Mesothelial cell of epicardium (in vitro differentiated cells): Measurements from ENCODE around the gene COL13A1. TPM values are rescaled to one million over a fixed set of nuclear protein-coding genes. Genes with fewer than 3 reads are reported as not detected.
A peak's percentile ranks its signal among the peaks of the same experiment; 100 is the strongest.

Experiments used
- DNase-seq, 2 experiments: peaks; one replicate each; pipeline ENCODE4 v3.0.0; 2021; ENCODE audit warnings: low spot score in 2 of 2; ENCODE audit not compliant: unreplicated experiment in 2 of 2
- H3K27ac Mint-ChIP-seq: 2 replicates; pipeline ENCODE4 v1.8.0; 2021; ENCODE audit warnings: mixed read lengths
- H3K27me3 Mint-ChIP-seq: 2 replicates; pipeline ENCODE4 v1.8.0; 2021; ENCODE audit warnings: low read depth, mixed read lengths
- H3K36me3 Mint-ChIP-seq: 2 replicates; pipeline ENCODE4 v1.8.0; 2021; ENCODE audit warnings: mixed read lengths
- H3K4me1 Mint-ChIP-seq: 2 replicates; pipeline ENCODE4 v1.8.0; 2021; ENCODE audit warnings: mixed read lengths
- H3K4me3 Mint-ChIP-seq: 2 replicates; pipeline ENCODE4 v1.8.0; 2021; ENCODE audit warnings: mild to moderate bottlenecking, moderate library complexity, mixed read lengths
- H3K9me3 Mint-ChIP-seq: 2 replicates; pipeline ENCODE4 v1.8.0; 2021; ENCODE audit warnings: mixed read lengths
- total RNA-seq: library from RNA; stranded (reverse); gene quantifications from 3 replicates; pipeline ENCODE4 v1.2.1, GENCODE V29; 2021
- TF ChIP-seq, protein P1 (sequence below): fragments of 200-600 bp; sonication (generic); IDR thresholded peaks from one replicate; pipeline ENCODE4 v1.5.0; 2021; ENCODE audit warnings: antibody characterized with exemption; ENCODE audit not compliant: unreplicated experiment

COL13A1 gene
- total RNA-seq, 1 donor from 2014 or later, result 14.4 TPM

DNA sequence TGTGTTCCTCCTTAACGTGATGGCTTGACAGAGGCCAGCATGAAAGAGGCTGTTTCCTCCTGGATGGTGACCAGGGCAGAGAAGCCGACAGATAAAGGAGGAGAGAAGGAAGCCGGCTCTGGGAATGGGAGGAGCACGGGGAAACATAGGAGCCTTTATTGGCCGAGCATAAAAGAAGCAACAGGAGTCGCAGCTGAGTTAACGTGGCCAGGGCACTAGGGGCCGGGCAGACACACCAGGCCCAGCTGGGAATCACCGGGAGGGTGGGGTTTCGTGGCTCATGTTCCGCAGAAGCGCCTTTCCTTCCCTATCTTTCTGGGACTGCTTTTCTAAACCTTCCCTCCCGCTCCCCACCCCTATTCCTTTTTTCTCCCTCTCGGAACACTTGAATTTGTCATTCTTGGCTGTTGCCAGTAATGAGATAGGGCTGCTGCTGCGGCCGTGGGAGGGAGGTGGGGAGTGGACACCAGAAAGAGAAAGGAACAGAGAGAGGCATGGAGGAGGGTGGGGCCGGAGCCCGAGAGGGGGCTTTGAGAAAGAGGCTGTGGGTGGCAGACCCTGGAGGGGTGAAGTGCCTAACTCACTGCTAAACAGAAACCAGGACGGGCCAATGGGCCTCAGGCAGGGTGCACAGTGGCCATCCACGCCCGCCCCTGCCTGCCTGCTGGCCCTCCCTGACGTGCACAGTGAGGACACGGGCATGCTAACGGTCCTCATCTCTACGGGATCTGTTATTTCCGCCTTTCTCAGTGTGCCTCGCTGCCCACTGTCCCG is 65.2 kb downstream of the COL13A1 start:
- Mint-ChIP-seq H3K4me3 (no peak overlapping the region), H3K36me3 (no peaks in the 10 kb centered on the region), H3K4me1 (peaks cover 44% of the 10 kb centered on the region), H3K9me3 (no peaks in the 10 kb centered on the region), H3K27me3 (no peaks in the 10 kb centered on the region), H3K27ac (peak overlapping the region; percentile 85)
- TF ChIP-seq, protein P1, sequence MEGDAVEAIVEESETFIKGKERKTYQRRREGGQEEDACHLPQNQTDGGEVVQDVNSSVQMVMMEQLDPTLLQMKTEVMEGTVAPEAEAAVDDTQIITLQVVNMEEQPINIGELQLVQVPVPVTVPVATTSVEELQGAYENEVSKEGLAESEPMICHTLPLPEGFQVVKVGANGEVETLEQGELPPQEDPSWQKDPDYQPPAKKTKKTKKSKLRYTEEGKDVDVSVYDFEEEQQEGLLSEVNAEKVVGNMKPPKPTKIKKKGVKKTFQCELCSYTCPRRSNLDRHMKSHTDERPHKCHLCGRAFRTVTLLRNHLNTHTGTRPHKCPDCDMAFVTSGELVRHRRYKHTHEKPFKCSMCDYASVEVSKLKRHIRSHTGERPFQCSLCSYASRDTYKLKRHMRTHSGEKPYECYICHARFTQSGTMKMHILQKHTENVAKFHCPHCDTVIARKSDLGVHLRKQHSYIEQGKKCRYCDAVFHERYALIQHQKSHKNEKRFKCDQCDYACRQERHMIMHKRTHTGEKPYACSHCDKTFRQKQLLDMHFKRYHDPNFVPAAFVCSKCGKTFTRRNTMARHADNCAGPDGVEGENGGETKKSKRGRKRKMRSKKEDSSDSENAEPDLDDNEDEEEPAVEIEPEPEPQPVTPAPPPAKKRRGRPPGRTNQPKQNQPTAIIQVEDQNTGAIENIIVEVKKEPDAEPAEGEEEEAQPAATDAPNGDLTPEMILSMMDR, result no peak
- DNase-seq, result peak in 1 of 2 experiments; percentile 55

DNA sequence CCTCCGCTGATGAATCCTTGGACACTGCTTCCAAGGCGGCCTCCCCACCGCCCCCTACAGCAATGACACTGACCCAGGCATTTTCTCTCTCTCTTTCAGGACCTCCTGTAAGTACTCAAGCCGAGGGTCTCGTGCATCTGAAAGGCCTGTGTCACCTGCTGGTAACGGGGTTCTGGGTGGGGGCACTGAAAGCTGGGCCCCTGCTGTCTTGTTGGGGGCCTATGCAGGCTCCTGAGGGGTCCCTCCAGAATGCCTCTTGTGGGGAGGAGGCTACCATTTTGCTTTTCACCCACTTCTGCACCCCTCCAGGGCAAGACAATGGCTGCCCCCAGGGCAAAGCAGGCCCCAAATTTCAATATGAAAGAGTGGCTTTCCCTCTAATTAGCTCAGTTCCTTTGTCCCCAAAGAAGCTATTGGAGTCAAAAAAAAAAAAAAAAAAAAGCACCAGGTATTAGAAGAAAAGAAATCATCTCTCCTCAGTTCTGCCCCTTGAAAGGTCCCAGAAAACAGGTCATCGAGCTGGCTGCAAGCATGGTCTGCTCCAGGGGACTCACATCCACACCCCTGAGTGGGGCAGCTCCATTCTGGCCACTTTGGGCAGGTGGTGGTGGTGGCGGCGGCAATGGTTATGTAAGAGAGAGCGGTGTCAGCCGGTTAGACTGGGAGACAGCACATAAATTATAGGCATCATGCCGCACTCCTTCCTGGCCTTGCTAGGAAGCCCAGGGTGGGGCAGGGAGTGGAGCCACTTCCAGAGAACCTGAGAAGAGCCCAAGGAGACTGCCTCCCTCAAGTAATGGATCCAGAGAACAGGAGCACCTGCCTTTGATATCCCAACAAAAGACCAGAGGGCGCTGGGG is 66.2 kb downstream of the COL13A1 start:
- Mint-ChIP-seq H3K27me3 (peaks cover 5% of the 10 kb centered on the region), H3K36me3 (no peaks in the 10 kb centered on the region), H3K4me3 (no peak overlapping the region)

DNA sequence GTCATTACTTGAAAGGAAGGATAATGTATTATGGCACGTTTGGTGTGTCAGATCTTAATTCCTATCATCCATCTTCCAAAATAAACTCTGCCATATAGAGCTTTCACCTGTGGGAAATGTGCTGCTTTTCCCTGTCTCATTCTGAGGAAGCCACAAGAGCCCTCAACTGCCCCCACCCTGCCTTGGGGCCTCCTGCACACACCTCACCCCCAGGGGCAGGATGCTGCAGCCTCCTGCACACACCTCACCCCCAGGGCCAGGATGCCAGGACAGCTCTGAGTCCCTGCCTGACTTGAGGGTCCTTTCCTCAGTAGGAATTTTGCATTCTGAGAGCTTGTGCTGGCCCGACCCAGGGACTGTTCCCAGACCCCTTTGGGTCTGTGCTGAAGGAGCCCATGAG is 67.1 kb downstream of the COL13A1 start:
- TF ChIP-seq, protein P1, result no peak
- Mint-ChIP-seq H3K9me3 (no peaks in the 10 kb centered on the region), H3K27me3 (peaks cover 5% of the 10 kb centered on the region), H3K4me3 (no peak overlapping the region), H3K27ac (no peak overlapping the region), H3K36me3 (no peaks in the 10 kb centered on the region), H3K4me1 (peaks cover 44% of the 10 kb centered on the region)
- DNase-seq, result no peak

More for the DNA sequence above, 66.2 kb downstream of the COL13A1 start:
- TF ChIP-seq, protein P1, result no peak
- Mint-ChIP-seq H3K4me1 (peaks cover 44% of the 10 kb centered on the region), H3K27ac (no peak overlapping the region), H3K9me3 (no peaks in the 10 kb centered on the region)
- no peak for DNase-seq

DNA sequence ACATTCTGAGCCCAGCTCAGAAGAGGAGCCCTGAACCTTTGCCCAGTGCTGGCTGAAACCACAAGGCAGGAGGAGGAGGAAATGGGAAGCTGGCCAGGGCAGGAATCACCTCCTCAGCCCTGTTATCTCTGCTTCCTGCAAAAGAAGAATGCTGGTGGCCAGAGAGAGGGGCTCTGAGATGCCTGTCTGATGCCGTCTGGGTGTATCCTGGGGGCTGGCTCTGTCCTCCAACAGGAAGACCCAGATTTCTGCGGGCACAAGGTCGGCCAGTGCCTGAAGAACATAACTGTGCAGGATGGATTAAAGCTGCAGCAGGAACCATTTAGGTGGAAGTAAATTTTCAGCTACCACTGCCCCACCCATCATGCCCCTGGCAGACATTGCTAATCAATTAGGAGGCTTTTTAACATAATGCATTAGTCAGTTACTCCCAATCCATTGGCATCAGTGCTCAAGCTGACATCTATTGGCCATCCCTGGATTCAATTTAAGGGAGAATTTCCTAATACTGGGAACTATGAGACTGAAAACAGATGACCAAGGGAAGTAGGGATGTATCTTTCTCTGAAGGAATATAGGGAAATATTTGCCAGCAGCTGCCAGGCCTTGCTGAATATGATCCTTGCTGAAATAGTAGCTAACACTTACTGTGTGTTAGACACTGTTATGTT is 67.7 kb downstream of the COL13A1 start:
- H3K9me3 Mint-ChIP-seq, result no peaks in the 10 kb centered on the region
- no peaks in the 10 kb centered on the region for H3K36me3 Mint-ChIP-seq
- H3K4me3 Mint-ChIP-seq, result no peak overlapping the region
- H3K27ac Mint-ChIP-seq, result no peak overlapping the region
- H3K27me3 Mint-ChIP-seq, result peaks cover 5% of the 10 kb centered on the region
- DNase-seq, result no peak
- TF ChIP-seq, protein P1, result no peak
- peaks cover 40% of the 10 kb centered on the region for H3K4me1 Mint-ChIP-seq

DNA sequence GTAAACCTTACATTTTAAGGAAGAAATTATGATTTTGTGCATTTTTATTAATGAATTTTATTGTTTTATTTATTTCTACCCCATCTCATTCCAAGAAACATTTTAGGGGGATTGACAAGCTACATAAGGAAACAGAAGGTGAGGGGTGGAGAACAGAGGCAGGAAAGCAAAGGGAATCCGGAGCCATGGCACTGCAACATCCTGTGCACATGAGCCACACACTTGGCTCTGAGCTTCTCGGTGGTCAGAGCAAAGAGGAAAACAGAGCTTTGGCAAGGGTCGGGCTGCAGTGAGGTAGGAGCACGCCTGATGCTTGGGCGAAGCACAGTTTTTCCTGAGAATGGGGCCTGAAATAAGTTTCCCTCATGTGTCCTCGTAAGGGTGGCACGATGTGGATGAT is 68.9 kb downstream of the COL13A1 start:
- Mint-ChIP-seq H3K36me3 (no peaks in the 10 kb centered on the region), H3K27me3 (peaks cover 5% of the 10 kb centered on the region), H3K27ac (no peak overlapping the region), H3K9me3 (no peaks in the 10 kb centered on the region), H3K4me3 (no peak overlapping the region), H3K4me1 (peaks cover 33% of the 10 kb centered on the region)
- TF ChIP-seq, protein P1, result no peak
- DNase-seq, result no peak
